Measurements from ENCODE around the gene BPIFB1. TPM values are rescaled to one million over a fixed set of nuclear protein-coding genes. Genes with fewer than 3 reads are reported as not detected.

The BPIFB1 gene
- total and polyA plus RNA-seq, 2 donors from 2014 or later, result not detected

DNA sequence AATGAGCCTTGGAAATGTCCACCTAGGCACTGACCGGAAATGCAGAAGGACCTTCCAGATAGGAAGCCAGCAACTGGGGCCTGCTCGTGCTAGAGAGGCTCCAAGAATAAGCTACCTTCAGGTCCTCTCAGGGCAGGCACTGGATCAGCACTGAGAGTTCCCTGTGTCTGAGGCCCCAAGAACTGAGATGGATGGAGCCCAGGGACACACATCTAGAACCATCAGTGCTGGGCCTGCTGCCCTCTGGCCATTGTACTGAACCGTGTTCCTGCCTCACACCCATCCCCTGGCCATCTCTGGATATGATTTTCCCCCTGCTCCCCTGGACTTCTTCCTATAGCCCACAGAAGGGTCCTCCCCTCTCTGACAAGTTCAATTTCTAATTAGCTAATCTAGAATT is 36.9 kb upstream of the BPIFB1 start:
- Histone ChIP-seq H3K27ac (ENCODE audit: low read depth in 2 of 2, low read length in 2 of 2) (peak overlapping the region; percentile 8 to 70), H3K36me3 (ENCODE audit: control insufficient read depth in 2 of 3, insufficient read depth in 3 of 3, low read length in 3 of 3) (no peaks in the 10 kb centered on the region), H3K4me3 (ENCODE audit: low read length in 3 of 3) (no peak overlapping the region), H3K9me3 (ENCODE audit: control insufficient read depth in 2 of 3, insufficient read depth in 1 of 3, low read length in 3 of 3) (no peaks in the 10 kb centered on the region), H3K9ac (ENCODE audit: low read length in 3 of 3) (no peak overlapping the region), H3K27me3 (ENCODE audit: control insufficient read depth, insufficient read depth, low read length) (no peaks in the 10 kb centered on the region), H3K4me1 (ENCODE audit: control insufficient read depth in 2 of 3, insufficient read depth in 2 of 3, low read depth in 1 of 3, low read length in 3 of 3) (peaks cover 0 to 8% (median 7%) of the 10 kb centered on the region in 3 donors)
- DNase-seq (no peak), FAIRE-seq (no peak)
- intact Hi-C loops (cut with DNase I), result no loop called here
- TF ChIP-seq, protein P1, sequence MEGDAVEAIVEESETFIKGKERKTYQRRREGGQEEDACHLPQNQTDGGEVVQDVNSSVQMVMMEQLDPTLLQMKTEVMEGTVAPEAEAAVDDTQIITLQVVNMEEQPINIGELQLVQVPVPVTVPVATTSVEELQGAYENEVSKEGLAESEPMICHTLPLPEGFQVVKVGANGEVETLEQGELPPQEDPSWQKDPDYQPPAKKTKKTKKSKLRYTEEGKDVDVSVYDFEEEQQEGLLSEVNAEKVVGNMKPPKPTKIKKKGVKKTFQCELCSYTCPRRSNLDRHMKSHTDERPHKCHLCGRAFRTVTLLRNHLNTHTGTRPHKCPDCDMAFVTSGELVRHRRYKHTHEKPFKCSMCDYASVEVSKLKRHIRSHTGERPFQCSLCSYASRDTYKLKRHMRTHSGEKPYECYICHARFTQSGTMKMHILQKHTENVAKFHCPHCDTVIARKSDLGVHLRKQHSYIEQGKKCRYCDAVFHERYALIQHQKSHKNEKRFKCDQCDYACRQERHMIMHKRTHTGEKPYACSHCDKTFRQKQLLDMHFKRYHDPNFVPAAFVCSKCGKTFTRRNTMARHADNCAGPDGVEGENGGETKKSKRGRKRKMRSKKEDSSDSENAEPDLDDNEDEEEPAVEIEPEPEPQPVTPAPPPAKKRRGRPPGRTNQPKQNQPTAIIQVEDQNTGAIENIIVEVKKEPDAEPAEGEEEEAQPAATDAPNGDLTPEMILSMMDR (IDR thresholded peaks at IDR 0.05; ENCODE audit: borderline replicate concordance, extremely low read depth, insufficient read depth), result no peak

DNA sequence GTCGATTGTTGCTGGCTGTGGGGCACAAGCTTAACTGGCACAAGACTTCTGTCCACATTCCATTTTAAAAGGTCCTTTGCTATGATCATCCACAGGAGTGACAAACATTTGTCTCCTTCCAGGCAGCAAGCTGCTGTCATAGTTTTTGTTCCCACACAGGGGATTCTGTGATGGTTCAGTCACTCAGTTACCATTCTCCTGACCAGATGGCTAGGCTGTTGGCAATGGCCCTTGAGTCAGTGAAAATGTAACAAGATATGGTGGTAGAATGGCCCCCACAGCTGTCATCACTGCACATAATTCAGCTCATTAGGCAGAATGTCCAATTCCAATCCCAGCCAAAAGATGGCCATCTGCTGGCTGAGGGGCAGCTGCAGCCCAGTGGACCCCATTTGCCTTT is 33.6 kb upstream of the BPIFB1 start:
- H3K27me3 ChIP-seq (ENCODE audit: control insufficient read depth, insufficient read depth, low read length), result no peaks in the 10 kb centered on the region
- no peaks in the 10 kb centered on the region for H3K9me3 ChIP-seq (ENCODE audit: control insufficient read depth in 2 of 3, insufficient read depth in 1 of 3, low read length in 3 of 3)
- H3K4me3 ChIP-seq (ENCODE audit: low read length in 3 of 3), result no peak overlapping the region
- DNase-seq (no peak), FAIRE-seq (no peak)
- no peak overlapping the region for H3K27ac ChIP-seq (ENCODE audit: low read depth in 2 of 2, low read length in 2 of 2)
- no peak overlapping the region for H3K9ac ChIP-seq (ENCODE audit: low read length in 3 of 3)
- TF ChIP-seq, protein P1 (IDR thresholded peaks at IDR 0.05; ENCODE audit: borderline replicate concordance, extremely low read depth, insufficient read depth), result no peak
- no peaks in the 10 kb centered on the region for H3K36me3 ChIP-seq (ENCODE audit: control insufficient read depth in 2 of 3, insufficient read depth in 3 of 3, low read length in 3 of 3)
- intact Hi-C loops (cut with DNase I), result no loop called here
- peaks cover 0 to 8% (median 5%) of the 10 kb centered on the region in 3 donors for H3K4me1 ChIP-seq (ENCODE audit: control insufficient read depth in 2 of 3, insufficient read depth in 2 of 3, low read depth in 1 of 3, low read length in 3 of 3)

DNA sequence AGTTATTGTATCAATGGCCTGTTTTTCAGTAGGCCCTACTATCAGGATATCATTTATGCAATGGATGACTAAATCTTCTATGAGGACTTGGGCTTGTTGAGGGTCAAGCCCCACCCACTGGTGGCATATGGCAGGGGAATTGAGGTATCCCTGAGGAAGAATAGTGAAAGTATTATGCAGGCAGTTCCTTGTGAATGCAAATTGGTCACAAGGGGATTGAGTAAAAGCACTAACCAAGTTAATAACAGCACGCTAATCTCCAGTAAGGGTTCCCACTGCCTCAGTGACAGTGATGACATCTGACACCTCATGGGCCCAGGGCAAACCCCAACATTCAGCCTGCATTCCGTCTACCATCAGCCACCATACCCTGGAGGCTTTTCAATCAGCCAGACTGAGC is 32.3 kb upstream of the BPIFB1 start:
- Histone ChIP-seq H3K4me1 (ENCODE audit: control insufficient read depth in 2 of 3, insufficient read depth in 2 of 3, low read depth in 1 of 3, low read length in 3 of 3) (peaks cover 0 to 8% (median 5%) of the 10 kb centered on the region in 3 donors), H3K4me3 (ENCODE audit: low read length in 3 of 3) (no peak overlapping the region), H3K27me3 (ENCODE audit: control insufficient read depth, insufficient read depth, low read length) (no peaks in the 10 kb centered on the region), H3K9ac (ENCODE audit: low read length in 3 of 3) (no peak overlapping the region), H3K9me3 (ENCODE audit: control insufficient read depth in 2 of 3, insufficient read depth in 1 of 3, low read length in 3 of 3) (no peaks in the 10 kb centered on the region), H3K36me3 (ENCODE audit: control insufficient read depth in 2 of 3, insufficient read depth in 3 of 3, low read length in 3 of 3) (no peaks in the 10 kb centered on the region), H3K27ac (ENCODE audit: low read depth in 2 of 2, low read length in 2 of 2) (no peak overlapping the region)
- FAIRE-seq (no peak), DNase-seq (no peak)
- TF ChIP-seq, protein P1 (IDR thresholded peaks at IDR 0.05; ENCODE audit: borderline replicate concordance, extremely low read depth, insufficient read depth), result no peak
- intact Hi-C loops (cut with DNase I), result no loop called here

DNA sequence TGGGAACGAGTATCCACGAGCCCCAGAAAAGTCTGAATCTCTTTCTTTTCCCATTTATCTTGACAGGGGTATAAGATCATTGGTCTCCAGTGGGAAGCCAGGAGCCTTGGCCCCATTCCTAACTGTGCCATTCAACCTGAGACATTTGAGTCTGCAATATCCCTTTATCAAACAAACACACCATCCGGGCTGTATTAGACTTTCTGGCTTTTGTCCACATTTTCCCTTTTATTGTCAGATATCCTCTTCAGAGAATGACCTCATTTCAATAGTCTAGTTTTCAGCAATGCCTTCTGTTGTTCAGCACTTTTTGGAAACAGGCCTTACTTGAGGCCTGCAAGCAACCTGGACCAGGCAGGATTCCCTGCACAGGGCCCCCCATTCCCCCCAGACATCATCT is 31.5 kb upstream of the BPIFB1 start:
- TF ChIP-seq, protein P1 (IDR thresholded peaks at IDR 0.05; ENCODE audit: borderline replicate concordance, extremely low read depth, insufficient read depth), result no peak
- Histone ChIP-seq H3K27ac (ENCODE audit: low read depth in 2 of 2, low read length in 2 of 2) (no peak overlapping the region), H3K9me3 (ENCODE audit: control insufficient read depth in 2 of 3, insufficient read depth in 1 of 3, low read length in 3 of 3) (no peaks in the 10 kb centered on the region), H3K36me3 (ENCODE audit: control insufficient read depth in 2 of 3, insufficient read depth in 3 of 3, low read length in 3 of 3) (no peaks in the 10 kb centered on the region), H3K27me3 (ENCODE audit: control insufficient read depth, insufficient read depth, low read length) (no peaks in the 10 kb centered on the region), H3K4me1 (ENCODE audit: control insufficient read depth in 2 of 3, insufficient read depth in 2 of 3, low read depth in 1 of 3, low read length in 3 of 3) (peaks cover 0 to 3% (median 1%) of the 10 kb centered on the region in 3 donors), H3K9ac (ENCODE audit: low read length in 3 of 3) (no peak overlapping the region), H3K4me3 (ENCODE audit: low read length in 3 of 3) (no peak overlapping the region)
- no peak for FAIRE-seq
- DNase-seq, result no peak
- intact Hi-C loops (cut with DNase I), result no loop called here
